ENCODE data around the gene LZTR1.

The LZTR1 gene

DNA sequence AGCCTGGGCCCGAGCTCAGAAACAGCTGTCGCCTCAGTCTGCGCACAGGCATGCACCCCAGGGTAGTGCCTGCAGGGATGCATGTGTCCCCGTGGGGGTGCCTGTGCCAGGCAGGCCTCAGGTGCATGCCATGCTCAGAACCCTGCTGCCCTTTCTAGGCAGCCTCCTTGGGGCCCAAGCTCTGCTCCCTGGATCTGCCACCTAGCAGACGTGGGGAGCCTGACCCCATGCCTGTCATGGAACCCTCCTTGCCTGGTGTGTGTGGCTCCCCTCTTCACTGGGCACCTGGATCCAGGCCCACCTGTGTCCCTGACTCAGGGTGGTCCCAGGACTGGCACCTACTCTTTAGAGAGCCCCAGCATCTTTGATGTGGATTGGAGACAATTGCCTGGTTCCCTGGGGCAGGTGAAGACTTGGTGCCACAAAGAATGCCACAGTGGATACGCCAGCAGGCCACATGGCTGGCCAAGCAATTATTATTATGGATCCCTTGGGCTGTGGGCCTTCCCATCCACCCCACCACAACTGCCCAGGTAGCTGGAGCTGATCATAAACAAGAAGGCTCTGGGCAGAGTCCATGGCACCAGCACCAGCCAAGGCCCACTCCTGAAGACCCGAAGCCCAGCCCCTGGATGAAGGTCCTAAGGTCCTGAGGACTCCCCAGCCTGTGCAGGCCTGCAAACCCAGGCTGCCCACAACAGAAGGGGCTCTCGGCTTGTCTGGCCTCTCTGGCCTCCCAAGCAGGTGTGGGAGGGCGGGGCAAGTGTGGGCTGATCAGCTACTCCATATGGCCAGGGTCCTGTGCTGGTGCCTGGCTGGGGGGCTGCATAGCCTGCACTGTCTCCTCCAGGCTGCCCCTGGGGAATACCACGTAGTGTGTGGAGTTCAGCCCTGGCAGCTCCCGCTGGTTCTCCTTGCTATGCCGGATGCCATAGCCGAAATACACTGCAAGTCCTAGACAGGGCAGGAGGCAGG is 46.5 kb downstream of the LZTR1 start:
- no peak for DNase-seq (ENCODE audit: low read depth)
- no peak overlapping the region for H3K4me3 ChIP-seq (ENCODE audit: low read depth, low read length)
- in situ Hi-C loops (cut with HindIII; ENCODE audit: low sequenced_read_pairs) = no loop called here
- TF ChIP-seq, protein P1, sequence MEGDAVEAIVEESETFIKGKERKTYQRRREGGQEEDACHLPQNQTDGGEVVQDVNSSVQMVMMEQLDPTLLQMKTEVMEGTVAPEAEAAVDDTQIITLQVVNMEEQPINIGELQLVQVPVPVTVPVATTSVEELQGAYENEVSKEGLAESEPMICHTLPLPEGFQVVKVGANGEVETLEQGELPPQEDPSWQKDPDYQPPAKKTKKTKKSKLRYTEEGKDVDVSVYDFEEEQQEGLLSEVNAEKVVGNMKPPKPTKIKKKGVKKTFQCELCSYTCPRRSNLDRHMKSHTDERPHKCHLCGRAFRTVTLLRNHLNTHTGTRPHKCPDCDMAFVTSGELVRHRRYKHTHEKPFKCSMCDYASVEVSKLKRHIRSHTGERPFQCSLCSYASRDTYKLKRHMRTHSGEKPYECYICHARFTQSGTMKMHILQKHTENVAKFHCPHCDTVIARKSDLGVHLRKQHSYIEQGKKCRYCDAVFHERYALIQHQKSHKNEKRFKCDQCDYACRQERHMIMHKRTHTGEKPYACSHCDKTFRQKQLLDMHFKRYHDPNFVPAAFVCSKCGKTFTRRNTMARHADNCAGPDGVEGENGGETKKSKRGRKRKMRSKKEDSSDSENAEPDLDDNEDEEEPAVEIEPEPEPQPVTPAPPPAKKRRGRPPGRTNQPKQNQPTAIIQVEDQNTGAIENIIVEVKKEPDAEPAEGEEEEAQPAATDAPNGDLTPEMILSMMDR (IDR thresholded peaks at IDR 0.05; ENCODE audit: low read depth, low read length, missing control alignments) = no peak

DNA sequence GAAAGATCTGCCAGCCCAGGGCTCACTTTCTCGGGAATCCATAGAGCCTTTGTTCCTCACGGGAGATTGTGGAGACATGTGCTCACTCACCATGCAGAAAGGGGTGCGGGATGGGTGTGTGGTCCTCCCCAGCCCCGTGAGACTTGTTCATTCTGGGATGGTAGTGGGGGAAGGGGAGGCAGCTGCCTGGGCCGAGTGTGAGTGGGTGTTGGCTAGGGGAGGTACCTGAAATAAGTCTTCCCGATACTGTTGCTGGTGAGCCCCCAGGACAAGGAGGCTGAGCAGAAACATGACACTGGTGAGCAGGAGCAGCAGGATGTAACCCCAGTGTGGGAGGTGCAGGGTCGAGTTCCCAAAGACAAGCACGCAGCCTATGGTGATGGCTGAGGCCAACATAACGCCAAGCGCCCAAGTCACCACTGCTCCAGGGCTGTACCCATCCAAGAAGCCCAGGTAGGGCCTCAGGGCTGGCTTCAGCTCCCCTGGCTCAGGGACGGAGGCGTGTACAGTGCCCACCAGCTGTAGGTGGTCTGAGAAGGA is 47.5 kb downstream of the LZTR1 start:
- in situ Hi-C loops (cut with HindIII; ENCODE audit: low sequenced_read_pairs) = no loop called here
- H3K4me3 ChIP-seq (ENCODE audit: low read depth, low read length) = no peak overlapping the region
- TF ChIP-seq, protein P1 (IDR thresholded peaks at IDR 0.05; ENCODE audit: low read depth, low read length, missing control alignments) = no peak
- no peak for DNase-seq (ENCODE audit: low read depth)

DNA sequence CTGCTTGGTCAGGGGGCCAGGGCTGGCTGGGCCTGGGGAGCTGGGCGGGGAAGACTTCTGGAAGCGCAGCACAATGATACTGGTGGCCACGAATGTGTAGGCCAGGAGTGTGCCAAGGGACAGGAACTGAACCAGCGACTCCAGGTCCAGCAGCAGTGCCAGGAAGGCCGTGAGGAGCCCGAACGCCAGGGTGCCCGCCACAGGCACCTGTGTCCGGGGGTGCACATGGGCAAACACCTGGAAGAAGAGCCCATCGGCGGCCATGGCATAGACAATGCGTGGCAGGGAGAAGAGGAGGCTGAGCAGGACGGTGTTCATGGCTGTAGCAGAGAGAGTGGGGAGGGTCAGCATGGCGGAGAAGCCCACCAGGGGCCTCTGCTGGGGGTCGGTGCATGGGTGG is 47.9 kb downstream of the LZTR1 start:
- in situ Hi-C loops (cut with HindIII; ENCODE audit: low sequenced_read_pairs) = no loop called here
- H3K4me3 ChIP-seq (ENCODE audit: low read depth, low read length) = no peak overlapping the region
- TF ChIP-seq, protein P1 (IDR thresholded peaks at IDR 0.05; ENCODE audit: low read depth, low read length, missing control alignments) = no peak
- DNase-seq (ENCODE audit: low read depth) = no peak

DNA sequence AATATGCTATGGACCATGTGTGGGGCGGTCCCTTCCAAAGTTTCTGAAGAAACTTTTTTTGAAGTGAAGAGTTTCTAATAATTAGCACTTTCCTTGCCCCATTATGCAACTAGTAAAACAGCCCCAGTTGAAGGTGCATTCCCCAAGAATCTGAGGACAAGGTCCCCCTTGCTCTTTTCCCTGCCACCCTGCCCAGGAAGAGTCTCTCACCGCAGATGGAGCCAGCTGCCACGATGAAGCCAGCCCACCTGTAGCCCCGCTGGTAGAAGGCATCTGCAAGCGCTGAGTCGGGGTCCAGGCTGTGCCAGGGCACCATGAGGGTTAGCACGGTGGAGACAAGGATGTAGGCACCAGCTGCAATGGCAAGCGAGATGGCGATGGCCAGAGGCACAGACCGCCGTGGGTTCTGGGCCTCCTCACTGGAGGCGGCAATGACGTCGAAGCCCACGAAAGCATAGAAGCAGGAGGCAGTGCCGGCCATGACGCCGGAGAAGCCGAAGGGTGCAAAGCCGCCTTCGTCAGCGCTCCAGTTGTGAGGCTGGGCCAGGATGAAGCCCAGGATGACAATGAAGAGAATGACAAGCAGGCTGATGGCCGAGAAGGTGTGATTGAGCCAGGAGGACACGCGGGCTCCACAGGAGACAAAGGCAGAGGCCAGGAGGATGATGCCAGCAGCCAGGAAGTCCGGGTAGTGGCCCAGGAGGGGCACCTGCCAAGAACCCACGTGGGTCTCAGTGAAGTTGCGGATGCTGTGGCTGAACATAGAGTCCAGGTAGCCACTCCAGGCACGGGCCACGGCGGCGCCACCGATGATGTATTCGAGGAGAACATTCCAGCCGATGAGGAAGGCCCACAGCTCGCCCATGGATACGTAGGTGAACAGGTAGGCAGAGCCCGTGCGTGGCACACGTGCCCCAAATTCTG is 48.8 kb downstream of the LZTR1 start:
- in situ Hi-C loops (cut with HindIII; ENCODE audit: low sequenced_read_pairs) = no loop called here
- no peak overlapping the region for H3K4me3 ChIP-seq (ENCODE audit: low read depth, low read length)
- DNase-seq (ENCODE audit: low read depth) = no peak
- TF ChIP-seq, protein P1 (IDR thresholded peaks at IDR 0.05; ENCODE audit: low read depth, low read length, missing control alignments) = no peak

DNA sequence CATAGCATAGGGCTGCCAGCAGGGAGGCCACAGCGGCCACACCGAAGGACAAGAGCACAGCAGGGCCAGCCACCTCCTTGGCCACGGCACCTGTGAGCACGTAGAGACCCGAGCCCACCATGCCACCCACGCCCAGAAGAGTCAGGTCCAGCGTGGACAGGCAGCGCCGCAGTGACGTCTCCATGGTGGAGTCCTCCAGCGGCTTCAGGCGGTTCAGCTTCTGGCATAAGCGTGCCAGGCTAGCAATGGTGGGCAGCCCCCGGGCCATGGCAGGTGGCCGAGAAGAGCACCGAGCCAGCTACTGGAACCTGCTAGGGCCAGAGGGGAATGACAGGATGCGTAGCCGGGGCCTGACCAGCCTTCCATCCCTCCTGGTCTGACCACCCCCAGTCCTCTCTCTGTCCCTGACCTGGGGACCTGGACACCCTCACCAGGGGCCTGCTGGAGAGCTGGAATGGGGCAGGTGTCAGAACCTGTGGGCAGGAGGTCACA is 49.5 kb downstream of the LZTR1 start:
- in situ Hi-C loops (cut with HindIII; ENCODE audit: low sequenced_read_pairs) = no loop called here
- DNase-seq (ENCODE audit: low read depth) = no peak
- TF ChIP-seq, protein P1 (IDR thresholded peaks at IDR 0.05; ENCODE audit: low read depth, low read length, missing control alignments) = no peak
- H3K4me3 ChIP-seq (ENCODE audit: low read depth, low read length) = no peak overlapping the region
